Measurements from ENCODE around the gene EPSTI1. TPM values are rescaled to one million over a fixed set of nuclear protein-coding genes. Genes with fewer than 3 reads are reported as not detected.
"Not testable (repeated sequence)": the region's sequence is repeated elsewhere in the genome, so short reads cannot be mapped to it uniquely, and the experiment has no call there.

EPSTI1 gene
- total RNA-seq, 1 donor from 2014 or later: 5.6 TPM

- Histone ChIP-seq H3K27me3 (ENCODE audit: control insufficient read depth, insufficient read depth, low read length) (no peaks in the 10 kb centered on the region), H3K4me3 (ENCODE audit: low read depth, low read length) (no peak overlapping the region), H3K36me3 (ENCODE audit: control insufficient read depth, insufficient read depth, low read length) (no peaks in the 10 kb centered on the region)
- no peak for DNase-seq (ENCODE audit: low read depth)
- TF ChIP-seq CTCF (IDR thresholded peaks at IDR 0.05; ENCODE audit: insufficient read depth, low read length, poor library complexity, severe bottlenecking): no peak
Observed at GRCh38 chr13:42874221-42874620, 117.8 kb downstream of the EPSTI1 start.

GRCh38 chr13:42873081-42873480 lies 119.0 kb downstream of the EPSTI1 start:
- H3K36me3 ChIP-seq (ENCODE audit: control insufficient read depth, insufficient read depth, low read length): no peaks in the 10 kb centered on the region
- no peak for DNase-seq (ENCODE audit: low read depth)
- TF ChIP-seq CTCF (IDR thresholded peaks at IDR 0.05; ENCODE audit: insufficient read depth, low read length, poor library complexity, severe bottlenecking): no peak
- no peak overlapping the region for H3K4me3 ChIP-seq (ENCODE audit: low read depth, low read length)
- no peaks in the 10 kb centered on the region for H3K27me3 ChIP-seq (ENCODE audit: control insufficient read depth, insufficient read depth, low read length)

DNA sequence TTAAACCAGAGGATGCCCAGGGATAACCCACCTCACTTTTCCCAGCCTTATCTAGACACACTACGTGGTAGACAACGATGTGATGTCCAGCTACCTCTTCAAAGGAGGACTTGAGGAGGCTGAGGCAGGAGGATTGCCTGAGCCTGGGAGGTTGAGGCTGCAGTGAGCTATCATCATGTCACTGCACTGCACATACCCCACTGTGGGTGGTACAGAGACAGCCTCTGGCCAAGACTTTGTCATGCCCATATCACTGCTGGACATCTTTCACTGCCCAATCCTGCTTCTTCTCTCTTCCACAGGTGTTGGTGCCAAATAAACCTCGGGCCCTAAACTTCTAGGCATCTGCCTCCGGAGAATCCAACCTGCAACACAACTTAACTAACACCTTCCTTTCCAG lies 124.8 kb downstream of the EPSTI1 start:
- no peak for DNase-seq (ENCODE audit: low read depth)
- Histone ChIP-seq H3K4me3 (ENCODE audit: low read depth, low read length) (no peak overlapping the region), H3K27me3 (ENCODE audit: control insufficient read depth, insufficient read depth, low read length) (no peaks in the 10 kb centered on the region), H3K36me3 (ENCODE audit: control insufficient read depth, insufficient read depth, low read length) (no peaks in the 10 kb centered on the region)
- TF ChIP-seq CTCF (IDR thresholded peaks at IDR 0.05; ENCODE audit: insufficient read depth, low read length, poor library complexity, severe bottlenecking): no peak

- no peak for DNase-seq (ENCODE audit: low read depth)
- TF ChIP-seq CTCF (IDR thresholded peaks at IDR 0.05; ENCODE audit: insufficient read depth, low read length, poor library complexity, severe bottlenecking): no peak
Observed at GRCh38 chr13:42865768-42866102, 126.3 kb downstream of the EPSTI1 start.

GRCh38 chr13:42864952-42865767 lies 126.9 kb downstream of the EPSTI1 start:
- Histone ChIP-seq H3K36me3 (ENCODE audit: control insufficient read depth, insufficient read depth, low read length) (no peaks in the 10 kb centered on the region), H3K27me3 (ENCODE audit: control insufficient read depth, insufficient read depth, low read length) (no peaks in the 10 kb centered on the region), H3K4me3 (ENCODE audit: low read depth, low read length) (no peak overlapping the region)
- DNase-seq (ENCODE audit: low read depth): no peak
- TF ChIP-seq CTCF (IDR thresholded peaks at IDR 0.05; ENCODE audit: insufficient read depth, low read length, poor library complexity, severe bottlenecking): no peak

More at GRCh38 chr13:42865768-42866102, 126.3 kb downstream of the EPSTI1 start:
- Histone ChIP-seq H3K36me3 (ENCODE audit: control insufficient read depth, insufficient read depth, low read length) (no peaks in the 10 kb centered on the region), H3K4me3 (ENCODE audit: low read depth, low read length) (no peak overlapping the region), H3K27me3 (ENCODE audit: control insufficient read depth, insufficient read depth, low read length) (no peaks in the 10 kb centered on the region)

DNA sequence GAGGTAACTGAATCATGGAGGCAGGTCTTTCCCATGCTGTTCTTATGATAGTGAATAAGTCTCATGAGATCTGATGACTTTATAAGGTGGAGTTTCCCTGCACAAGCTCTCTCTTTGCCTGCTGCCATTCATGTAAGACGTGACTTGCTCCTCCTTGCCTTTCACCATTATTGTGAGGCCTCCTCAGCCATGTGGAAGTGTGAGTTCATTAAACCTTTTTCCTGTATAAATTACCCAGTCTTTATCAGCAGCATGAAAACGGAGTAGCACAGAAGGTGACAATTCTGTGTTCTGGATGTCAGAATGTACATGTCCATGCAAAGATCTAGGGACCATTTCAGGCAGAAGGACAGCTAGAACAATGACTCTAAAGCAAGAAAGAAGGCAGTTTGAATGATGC lies 129.7 kb downstream of the EPSTI1 start:
- not testable (repeated sequence) for DNase-seq (ENCODE audit: low read depth); H3K4me3 ChIP-seq (ENCODE audit: low read depth, low read length); H3K36me3 ChIP-seq (ENCODE audit: control insufficient read depth, insufficient read depth, low read length); H3K27me3 ChIP-seq (ENCODE audit: control insufficient read depth, insufficient read depth, low read length)

All from kidney epithelial cell (primary cell).